ENCODE results near the gene RALGAPB.

Gene RALGAPB

DNA sequence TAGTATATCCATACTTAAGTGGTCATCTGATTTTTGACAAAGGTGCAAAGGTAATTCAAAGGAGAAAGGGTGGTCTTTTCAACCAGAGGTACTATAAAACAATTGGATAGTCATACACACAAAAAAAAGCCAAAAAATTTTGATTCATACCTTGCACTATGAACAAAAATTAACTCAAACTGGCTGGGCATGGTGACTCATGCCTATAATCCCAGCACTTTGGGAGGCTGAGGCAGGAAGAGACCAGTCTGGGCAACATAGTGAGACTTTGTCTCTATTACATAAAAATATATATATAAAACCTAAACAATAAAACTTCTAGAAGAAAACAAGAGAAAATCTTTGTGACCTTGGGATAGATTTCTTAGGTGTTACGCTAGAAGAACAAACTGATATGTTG is 64.5 kb downstream of the RALGAPB start:
- DNase-seq, result no peak
- intact Hi-C loops (cut with DNase I), result no loop called here

DNA sequence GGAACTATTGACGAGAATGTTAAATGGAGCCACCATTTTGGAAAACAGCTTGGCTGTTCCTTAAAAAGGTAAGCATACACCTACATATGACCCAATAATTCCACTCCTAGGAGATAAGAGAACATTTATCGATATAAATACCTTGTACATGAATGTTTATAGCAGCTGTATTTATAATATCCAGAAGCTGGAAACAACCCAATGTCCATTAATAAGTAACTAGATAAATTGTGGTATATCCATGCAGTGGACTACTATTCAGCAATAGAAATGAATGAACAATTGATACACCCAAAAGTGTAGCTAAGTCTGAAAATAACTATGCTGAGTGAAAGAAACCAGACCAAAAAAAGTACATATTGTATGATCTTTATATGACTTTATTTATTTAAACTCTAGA is 66.1 kb downstream of the RALGAPB start:
- intact Hi-C loops (cut with DNase I), result no loop called here

DNA sequence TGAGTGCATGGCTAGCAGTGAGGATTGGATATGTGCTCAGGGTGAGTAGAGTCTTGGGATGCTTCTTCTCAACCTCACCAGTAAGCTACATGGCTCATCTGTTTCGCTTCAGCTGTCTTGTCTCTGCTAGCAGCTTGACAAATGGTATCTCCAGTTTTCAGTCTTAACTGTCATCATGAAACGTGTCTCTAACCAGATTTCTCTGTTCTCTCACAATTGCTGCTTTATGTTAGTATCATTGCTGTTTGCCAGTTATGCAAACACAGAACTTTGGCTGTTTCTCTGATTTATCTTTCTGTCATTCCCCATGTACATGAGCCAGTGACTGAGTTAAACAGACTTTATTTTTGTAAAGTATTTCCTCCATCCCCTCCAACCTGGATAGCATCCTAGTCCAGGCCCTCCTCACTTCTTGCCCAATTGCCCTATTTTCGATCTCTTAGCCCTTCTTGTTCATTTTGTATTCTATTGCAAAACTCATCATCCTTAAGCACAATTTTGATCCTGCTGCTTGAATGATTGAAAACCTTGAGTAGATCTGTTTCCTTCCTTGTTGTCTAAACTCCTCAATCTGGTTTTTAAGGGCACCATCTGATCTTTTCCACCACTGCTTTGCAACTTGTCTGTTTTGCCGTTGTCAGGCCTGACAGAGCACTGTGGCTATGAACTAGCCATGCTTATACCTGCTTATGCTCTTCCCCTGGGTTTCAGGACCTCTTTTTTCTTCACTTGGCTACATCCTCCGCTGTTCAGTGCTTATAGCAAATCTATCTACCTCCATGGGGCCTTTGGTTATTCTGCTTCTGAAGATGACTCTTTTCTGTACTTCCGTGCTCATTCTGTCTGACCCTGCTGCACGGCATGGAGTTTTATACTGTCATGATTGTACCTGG is 70.6 kb downstream of the RALGAPB start:
- intact Hi-C loops (cut with DNase I), result no loop called here
- no peak for DNase-seq

More for the DNA sequence above, 66.1 kb downstream of the RALGAPB start:
- DNase-seq, result no peak

DNA sequence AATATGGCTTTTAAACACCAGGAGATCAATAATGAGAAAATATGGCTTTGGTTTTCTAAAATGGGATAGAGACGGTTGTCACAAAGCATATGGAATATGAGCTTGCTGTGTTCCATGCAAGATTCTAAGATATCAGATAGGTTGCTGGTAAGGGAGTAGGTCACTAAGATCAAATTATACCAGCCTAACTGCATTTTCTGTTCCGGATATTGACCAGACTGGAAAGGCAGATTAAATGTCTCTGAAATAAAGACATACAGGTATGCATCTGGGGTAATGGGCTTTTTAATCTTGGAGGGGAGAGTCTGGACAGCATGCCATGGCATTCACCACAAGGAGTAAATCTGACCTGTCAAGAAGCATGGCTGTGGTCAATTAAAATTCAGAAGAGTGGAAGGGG is 73.1 kb downstream of the RALGAPB start:
- intact Hi-C loops (cut with DNase I), result no loop called here
- DNase-seq, result no peak

DNA sequence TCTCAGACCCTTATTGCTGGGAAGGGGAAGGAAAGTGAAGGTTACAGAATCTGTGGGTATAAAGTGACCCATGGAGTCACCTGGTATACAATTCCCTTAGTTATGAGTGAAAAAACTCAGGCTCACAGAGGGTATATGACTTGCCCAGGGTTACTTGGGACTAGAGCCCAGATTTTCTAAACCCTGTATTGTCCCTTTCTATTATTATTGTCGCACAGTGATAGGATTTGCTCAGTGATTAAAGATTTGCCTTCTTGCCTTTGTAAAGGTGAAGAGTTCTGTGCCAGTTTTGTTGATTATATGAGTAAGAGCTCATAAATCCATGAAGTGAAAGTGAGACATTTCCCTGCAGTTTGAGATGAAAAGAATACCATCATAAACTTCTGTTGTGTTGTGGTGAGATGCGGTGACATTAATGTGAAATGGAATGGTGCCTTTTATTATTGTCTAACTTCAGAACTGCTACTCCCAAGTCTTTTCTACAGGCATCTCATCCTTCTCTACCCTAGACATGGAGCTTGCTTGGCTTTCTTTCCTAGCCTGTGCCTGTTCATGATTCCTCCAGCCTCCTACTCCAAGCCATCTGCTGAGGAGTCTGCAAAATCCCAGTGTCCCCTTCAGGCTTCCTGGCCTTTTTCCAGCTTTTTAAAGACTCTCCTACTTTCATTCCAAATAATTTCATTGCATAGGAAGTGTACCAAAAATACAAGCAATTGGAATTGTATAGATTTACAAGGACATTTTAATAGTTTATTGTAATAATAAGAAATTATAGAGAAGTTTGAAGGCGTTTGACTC is 74.8 kb downstream of the RALGAPB start:
- intact Hi-C loops (cut with DNase I), result no loop called here
- DNase-seq, result no peak

DNA sequence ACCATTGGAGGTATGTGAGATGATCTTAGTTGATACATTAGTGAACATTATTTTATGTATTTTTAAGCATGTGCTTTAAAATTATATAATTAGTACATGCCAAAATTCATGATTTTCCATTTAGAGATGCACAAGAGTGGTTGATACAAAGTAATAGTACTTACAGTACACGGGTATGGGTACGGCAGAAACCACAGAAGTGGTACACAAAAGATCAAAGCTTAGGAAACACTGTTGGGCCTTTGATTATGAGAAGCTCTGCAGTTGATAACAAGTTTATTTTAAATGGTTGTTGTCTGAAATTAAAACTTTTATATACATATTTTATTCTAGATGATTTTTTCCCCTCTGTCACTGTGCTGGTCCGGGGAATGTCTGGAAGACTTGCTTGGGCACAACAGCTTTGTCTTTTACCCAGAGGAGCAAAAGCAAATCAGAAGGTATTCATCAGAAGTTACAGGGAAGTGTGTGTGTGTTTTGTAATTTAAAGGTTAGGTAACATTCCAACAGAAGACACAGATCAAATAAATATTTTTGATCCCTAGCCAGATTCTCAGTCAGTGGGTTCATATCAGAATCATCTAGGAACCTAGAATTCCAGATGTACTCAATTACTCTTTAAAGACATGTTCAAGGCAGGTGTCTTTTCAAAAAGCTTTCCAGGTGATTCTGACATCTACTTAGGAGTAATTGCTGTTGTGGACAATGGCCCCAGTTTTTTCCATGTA is 75.9 kb downstream of the RALGAPB start:
- no peak for DNase-seq
- intact Hi-C loops (cut with DNase I), result no loop called here

DNA sequence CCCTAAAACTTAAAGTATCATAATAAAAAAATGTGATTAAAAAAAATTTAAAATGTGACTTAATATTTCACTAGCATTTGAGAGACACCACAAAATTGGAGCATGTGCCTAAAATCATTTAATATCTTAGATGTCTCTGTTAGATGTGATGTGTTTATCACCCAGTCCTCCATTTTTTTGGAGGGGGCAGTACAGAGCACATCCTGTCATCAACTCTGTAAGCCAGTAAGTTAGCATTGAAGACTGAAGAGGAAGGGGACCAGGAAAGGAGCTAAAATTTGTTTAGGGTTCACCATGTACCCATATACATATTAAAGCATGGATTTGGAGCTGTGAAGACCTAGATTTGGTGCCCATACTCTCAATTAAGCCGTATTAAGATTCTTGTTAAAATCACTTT is 77.6 kb downstream of the RALGAPB start:
- DNase-seq, result no peak
- intact Hi-C loops (cut with DNase I), result no loop called here

DNA sequence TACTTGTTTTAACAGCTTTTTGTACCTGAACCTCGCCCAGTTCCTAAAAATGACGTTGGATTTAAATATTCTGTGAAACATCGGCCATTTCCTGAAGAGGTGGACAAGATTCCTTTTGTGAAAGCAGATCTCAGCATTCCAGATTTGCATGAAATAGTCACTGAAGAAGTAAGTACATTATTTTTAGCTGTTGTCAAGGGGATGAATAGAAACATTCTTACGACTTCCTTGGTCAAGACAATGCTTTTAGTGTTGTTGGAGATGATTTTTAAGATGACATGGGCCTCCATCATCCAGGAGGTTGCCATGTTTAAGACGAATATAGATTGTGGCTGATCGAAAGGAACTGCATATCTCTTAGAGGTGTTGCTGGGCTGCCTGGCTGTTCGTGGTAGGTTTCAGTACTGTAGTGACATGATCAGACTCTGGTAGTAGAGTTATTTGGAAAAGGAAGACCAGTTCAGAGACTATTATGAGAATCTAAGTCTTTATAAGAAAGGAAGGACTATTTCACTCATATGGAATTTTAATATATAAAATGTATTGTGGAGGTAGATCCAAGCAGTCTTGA is 78.5 kb downstream of the RALGAPB start:
- intact Hi-C loops (cut with DNase I), result no loop called here
- no peak for DNase-seq

DNA sequence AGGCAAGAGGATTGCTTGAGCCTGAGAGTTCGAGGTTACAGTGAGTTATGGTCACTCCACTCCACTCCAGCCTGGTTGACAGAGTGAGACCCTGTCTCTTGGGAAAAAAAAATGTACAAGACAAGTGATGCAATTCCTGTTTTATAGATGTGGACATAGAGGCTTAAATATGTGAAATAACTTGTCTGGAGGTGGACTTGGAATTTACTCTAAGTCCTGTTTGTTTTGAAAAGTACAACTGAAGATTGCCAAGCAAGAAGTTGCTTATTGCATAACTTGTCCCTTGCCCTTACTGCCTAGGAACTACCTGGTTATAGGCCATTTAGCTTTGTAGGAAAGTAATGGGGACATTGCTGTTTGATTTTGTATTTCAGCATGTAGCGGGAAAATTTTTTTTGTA is 82.3 kb downstream of the RALGAPB start:
- intact Hi-C loops (cut with DNase I), result no loop called here
- DNase-seq, result no peak

DNA sequence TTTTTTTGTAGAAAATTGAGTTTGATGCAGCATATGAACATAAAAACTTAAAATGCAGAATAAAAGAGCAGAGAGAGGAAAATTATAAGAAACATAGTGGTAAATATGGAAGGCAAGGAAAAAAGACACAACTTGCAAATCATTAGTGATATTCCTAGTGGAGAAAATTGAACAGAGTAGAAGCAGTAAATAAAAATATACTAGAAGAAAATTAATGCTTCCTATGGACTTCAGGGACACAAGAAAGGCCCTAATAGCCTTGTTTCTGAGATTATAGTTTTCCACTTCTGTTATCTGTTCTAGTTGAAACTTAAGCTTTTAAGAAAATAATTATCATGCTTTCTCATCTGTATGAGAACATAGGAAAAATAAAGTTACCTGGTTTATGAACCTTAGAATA is 82.8 kb downstream of the RALGAPB start:
- intact Hi-C loops (cut with DNase I), result no loop called here
- DNase-seq, result no peak

DNA sequence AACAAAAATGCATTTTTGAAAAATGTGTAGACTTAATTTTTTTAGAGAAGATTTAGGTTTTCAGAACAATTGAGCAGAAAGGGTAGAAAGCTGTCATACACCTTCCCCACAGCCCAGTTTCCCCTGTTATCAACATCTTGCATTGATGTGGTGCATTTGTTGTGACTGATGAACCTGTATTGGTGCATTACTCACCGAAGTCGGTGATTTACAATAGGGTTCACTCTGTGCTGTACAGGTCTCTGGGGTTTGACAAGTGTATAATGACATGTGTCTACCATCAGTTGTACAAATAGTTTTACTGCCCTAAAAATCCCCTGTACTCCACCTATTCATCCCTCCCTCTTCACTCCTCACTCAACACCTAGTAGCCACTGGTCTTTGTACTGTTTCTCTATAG is 84.5 kb downstream of the RALGAPB start:
- intact Hi-C loops (cut with DNase I), result no loop called here
- DNase-seq, result no peak

DNA sequence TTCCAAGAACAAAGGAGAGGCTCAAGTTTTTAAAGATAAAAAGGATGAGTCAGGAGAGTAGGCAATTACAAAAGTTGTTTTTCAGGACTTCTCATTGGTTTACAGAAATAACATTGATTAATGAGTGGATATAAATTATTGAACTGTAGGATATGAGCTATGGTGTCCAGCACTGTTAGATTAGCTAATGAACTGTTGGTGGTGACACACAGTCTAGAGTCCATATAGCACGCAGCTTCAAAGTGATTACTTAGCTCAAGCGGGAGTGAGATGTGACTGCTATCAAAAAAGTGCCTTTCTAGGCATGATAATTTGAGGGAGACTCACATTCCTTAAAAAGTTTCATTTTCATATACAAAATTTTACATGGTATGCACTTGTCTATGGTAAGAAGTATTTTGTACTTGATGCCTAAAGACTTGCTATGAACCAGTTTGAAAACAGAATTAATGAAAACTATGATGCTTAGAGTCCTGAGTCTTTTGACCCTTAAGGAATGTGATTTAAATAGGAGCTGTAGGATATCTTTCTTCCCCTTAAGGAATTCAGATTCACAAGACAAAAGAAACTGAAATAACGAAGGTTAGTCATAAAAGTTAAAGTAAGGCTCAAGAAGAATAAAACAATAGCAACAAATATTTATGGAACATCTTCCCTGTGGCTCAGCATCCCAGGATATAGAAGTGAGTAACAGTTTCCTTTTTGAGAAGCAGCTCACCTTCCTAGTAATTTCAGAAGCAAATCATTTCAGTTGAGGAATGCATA is 86.1 kb downstream of the RALGAPB start:
- intact Hi-C loops (cut with DNase I), result no loop called here
- no peak for DNase-seq

DNA sequence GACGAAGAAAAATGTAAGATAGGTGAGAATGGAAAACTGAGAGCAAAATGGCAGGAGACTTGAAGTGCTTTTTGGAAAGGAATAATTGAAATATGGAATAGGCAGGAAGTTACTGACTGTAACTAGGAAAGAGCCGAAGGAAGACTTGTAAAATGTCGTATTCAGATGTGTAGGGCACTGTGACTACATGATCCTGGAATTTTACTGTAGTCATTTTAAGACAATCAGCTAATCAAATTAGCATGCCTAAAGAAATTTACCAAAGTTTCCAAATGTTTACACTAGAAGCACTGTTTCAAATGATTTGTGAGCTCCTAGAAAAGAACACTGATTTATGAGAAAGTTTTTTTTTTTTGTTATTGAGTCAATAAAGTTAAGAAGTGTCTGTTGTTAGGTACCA is 87.1 kb downstream of the RALGAPB start:
- intact Hi-C loops (cut with DNase I), result no loop called here
- DNase-seq, result no peak

DNA sequence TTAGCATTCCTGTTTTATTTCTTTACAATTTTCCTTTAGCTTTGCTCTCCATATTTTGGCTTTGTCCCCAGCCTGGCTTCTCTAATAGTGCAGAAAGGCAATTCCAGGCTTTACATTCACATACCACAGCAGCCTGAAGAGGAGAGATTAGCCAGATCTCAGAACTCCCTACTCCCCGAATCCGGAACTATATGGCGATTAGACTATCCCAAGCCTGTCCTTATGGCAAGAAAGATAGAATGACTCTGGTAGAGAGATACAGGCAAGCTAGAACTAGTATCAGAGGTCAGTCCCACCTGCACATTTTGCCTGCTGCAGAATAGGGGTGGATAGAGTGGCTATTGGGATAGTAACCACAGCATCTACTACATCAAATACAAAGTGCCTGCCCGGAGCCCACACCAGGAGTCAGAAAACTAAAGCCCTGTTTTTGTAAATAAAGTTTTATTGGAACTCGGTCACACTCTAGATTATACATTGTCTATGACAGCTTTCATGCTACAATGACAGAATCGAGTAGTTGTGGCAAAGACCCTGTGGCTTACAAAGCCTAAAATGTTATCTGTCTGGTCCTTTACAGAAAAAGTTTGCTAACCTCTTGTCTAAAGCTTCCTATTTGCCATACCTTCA is 91.3 kb downstream of the RALGAPB start:
- intact Hi-C loops (cut with DNase I), result no loop called here
- no peak for DNase-seq

DNA sequence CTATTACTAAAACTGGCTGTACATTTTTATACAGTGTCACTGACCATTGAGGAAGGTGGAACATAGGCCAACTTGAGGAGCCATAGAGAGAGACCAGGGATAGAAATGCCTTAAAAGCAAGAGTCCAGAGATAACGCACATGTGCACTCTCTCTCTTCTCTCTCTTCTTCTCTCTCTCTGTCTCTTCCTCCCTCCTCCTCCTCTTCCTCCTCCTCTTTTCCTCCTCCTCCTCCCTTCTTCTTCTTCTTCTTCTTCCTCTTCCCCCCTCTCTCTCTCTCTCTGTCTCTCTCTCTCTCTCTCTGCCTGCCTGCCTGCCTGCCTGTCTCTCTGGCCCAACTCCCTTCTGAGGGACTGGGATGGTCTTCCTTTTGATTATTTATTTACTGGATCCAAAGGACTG is 92.0 kb downstream of the RALGAPB start:
- intact Hi-C loops (cut with DNase I), result no loop called here
- no peak for DNase-seq

DNA sequence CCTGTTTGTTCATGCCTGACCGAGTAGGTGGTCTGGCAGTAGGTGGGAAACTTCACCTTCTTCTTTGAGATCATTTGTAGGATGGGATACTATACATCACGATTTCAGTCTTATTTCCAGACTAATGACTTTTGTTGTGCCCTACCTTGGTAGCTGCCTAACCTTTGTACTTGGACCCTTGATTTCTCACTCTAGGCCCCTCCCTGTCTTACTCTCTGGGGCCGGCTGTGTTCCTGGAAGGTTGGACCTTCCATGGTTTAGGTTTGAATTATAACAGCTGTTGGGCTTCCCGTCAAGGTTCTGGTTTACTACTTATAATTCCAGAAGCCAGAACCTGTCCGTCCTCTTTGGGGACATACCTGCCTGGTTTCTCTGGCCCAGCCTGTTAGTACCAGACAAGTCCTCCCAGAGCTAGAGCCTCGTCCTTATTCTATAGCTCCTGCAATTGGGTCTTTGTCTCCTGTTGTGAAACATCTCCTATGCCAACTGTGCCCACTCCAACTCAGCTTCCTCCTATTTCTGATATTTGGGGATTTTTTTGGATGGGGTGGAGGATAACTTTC is 93.5 kb downstream of the RALGAPB start:
- DNase-seq, result no peak
- intact Hi-C loops (cut with DNase I), result no loop called here

DNA sequence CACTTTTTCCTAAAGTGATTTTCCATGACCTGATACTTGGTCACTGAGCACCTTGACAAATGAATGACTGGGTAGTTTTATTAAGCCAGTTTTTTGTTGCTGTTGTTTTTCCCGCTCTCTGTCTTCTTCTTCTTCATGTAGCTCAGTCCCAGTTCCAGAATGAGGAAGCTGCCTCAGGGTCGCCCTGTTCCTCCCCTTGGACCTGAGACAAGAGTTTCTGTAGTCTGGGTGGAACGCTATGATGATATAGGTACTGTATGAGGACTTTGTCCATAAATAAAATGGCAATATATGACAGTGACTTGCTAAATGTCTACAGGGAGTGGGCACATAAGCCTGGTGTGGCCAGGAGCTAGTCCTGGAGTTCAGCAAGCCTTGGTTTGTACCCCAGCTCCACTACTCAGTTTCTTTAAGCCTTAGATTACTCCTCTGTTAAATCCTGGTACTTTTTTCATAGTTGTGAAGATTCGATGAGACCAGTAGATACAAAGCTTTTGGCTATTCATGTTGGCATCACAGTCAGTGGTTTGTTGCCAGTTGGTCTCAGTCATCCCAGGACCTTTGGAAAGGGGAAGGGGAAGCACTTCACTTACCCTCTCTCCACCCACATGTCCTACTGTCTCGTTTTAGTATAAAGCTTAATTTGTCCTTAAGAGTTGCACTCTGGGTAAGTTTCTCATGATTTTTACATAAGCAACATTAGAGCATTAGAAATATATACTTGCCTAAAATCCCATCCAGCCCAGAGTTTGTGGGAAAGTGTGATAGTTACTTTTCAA is 97.3 kb downstream of the RALGAPB start:
- intact Hi-C loops (cut with DNase I), result no loop called here
- no peak for DNase-seq

DNA sequence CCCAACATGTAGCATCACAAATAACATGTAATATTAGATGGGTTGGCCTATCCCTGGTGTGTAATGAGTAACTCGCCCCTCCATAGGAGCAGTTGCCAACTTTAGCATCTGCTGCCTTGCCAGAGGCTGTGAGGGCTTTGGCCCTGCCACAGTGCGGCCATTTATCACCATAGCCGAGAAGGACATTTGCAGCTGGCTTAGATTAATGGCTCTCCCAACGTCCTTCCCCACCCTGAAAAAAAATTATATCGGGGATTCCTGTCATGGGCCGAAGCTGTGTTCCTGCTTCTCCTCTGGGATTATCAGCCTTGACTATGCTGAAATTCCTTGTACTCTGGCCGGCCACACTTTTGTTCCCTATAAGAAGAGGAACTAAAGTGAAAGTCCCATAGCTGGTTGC is 100.8 kb downstream of the RALGAPB start:
- DNase-seq, result peak in 2 of 10 donors; percentile 34 to 87
- intact Hi-C loops (cut with DNase I), result no loop called here
